Vagina (tissue), 2 donors: ENCODE data around the gene HIGD2A.

Source experiments
- CTCF ChIP-seq, 3 experiments: fragments of 450-650 bp in 2 of 3; fragments of 200-600 bp in 1 of 3; sonication (generic) in 1 of 3; IDR thresholded peaks; one replicate each; pipeline ENCODE4 v1.5.1; 2017 to 2019; ENCODE audit warnings: antibody characterized with exemption in 3 of 3, mild to moderate bottlenecking in 2 of 3, moderate library complexity in 2 of 3
- POLR2A ChIP-seq, 2 donors: fragments of 450-650 bp; IDR thresholded peaks; one replicate each; pipeline ENCODE4 v1.6.1; 2017; ENCODE audit warnings: antibody characterized with exemption in 2 of 2, mild to moderate bottlenecking in 2 of 2, moderate library complexity in 2 of 2
- POLR2AphosphoS5 ChIP-seq, 2 donors: sonication (generic); formaldehyde crosslinking; IDR thresholded peaks; one replicate each; pipeline ENCODE4 v1.9.0; 2017; ENCODE audit warnings: antibody characterized with exemption in 2 of 2, mild to moderate bottlenecking in 2 of 2, low read depth in 1 of 2; ENCODE audit not compliant: insufficient read depth in 1 of 2

- no peak for TF ChIP-seq POLR2A (IDR thresholded peaks at IDR 0.05)
- no peak for TF ChIP-seq CTCF (IDR thresholded peaks at IDR 0.05)
- no peak for TF ChIP-seq POLR2AphosphoS5 (IDR thresholded peaks at IDR 0.05; ENCODE audit: insufficient read depth in 1 of 2, low read depth in 1 of 2)
These were observed 41.4 kb downstream of the HIGD2A start for GRCh38 chr5:176429972-176430371.
